ENCODE data around the gene SMYD5.
"Not testable (repeated sequence)": the region's sequence is repeated elsewhere in the genome, so short reads cannot be mapped to it uniquely, and the experiment has no call there.

DNA sequence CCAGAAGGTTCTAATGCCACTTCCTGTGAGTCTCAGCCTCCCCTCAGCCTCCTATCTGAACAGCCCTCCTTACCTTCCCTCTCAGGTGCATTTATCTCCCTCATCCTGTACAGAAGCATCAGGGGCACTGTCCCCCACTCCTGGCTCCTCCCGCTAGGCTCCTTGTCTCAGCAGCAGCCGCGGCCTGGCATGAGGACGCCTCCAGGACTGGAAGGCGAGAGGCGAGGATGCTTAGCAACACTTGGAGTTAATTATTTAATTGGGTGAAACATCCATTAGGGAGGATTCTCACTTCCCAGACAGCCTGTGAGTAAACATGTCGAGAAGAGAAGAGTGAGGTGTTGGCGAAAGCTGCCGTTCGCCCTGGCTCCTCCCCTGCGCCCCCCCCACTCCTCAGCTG is 48.1 kb upstream of the SMYD5 start:
- TF ChIP-seq EZH2 (IDR thresholded peaks at IDR 0.05); POLR2AphosphoS5 (IDR thresholded peaks at IDR 0.05; ENCODE audit: borderline replicate concordance, low read depth, low read length); FOXP2 (optimal IDR thresholded peaks at IDR 0.05; ENCODE audit: control extremely low read depth, extremely low read length, insufficient read depth): not testable (repeated sequence)

Measured in SK-N-MC (cell line).